ENCODE data around the gene RRP8.

Gene RRP8

GRCh38 chr11:6632116-6633073 is 29.0 kb upstream of the RRP8 start:
- no peak for DNase-seq

- DNase-seq: no peak
Measured at GRCh38 chr11:6631361-6631890, 28.0 kb upstream of the RRP8 start.

- no peak for DNase-seq
Measured at GRCh38 chr11:6630632-6631291, 27.3 kb upstream of the RRP8 start.

GRCh38 chr11:6629892-6630631 is 26.6 kb upstream of the RRP8 start:
- DNase-seq: no peak

GRCh38 chr11:6629573-6629891 is 26.1 kb upstream of the RRP8 start:
- no peak for DNase-seq

GRCh38 chr11:6628526-6628925 is 25.1 kb upstream of the RRP8 start:
- DNase-seq: no peak

- DNase-seq: no peak
Measured at GRCh38 chr11:6627762-6628241, 24.4 kb upstream of the RRP8 start.

GRCh38 chr11:6626971-6627761 is 23.8 kb upstream of the RRP8 start:
- DNase-seq: no peak

- DNase-seq: no peak
Measured at GRCh38 chr11:6625832-6626420, 22.5 kb upstream of the RRP8 start.

- DNase-seq: no peak
Measured at GRCh38 chr11:6625156-6625831, 21.9 kb upstream of the RRP8 start.

GRCh38 chr11:6623391-6624363 is 20.3 kb upstream of the RRP8 start:
- no peak for DNase-seq

- DNase-seq: no peak
Measured at GRCh38 chr11:6622261-6623171, 19.1 kb upstream of the RRP8 start.

GRCh38 chr11:6621711-6622211 is 18.3 kb upstream of the RRP8 start:
- DNase-seq: no peak

- DNase-seq: no peak
Measured at GRCh38 chr11:6620636-6621035, 17.2 kb upstream of the RRP8 start.

GRCh38 chr11:6619004-6619745 is 15.8 kb upstream of the RRP8 start, which contains the start of gene TPP1:
TPP1 (minus strand) TSS chr11:6619422; CDS start chr11:6619400, 22 bp downstream.
- peak; percentile 95 for DNase-seq

- peak; percentile 79 for DNase-seq
Measured at GRCh38 chr11:6618117-6619003, 14.9 kb upstream of the RRP8 start.

GRCh38 chr11:6617315-6617781 is 13.9 kb upstream of the RRP8 start:
- DNase-seq: no peak

Data from activated CD4-positive, alpha-beta T cell treated with anti-CD3 and anti-CD28 coated beads, Interleukin-2, Interleukin-6, amounts not matched to agents 100 ng/mL and 50 ng/mL, durations not matched to agents 16 hours and 8 hours (primary cell).